Ovary (tissue), 9 donors: ENCODE measurements around the gene ERG. TPM values are rescaled to one million over a fixed set of nuclear protein-coding genes. Genes with fewer than 3 reads are reported as not detected.

Experiments used
- DNase-seq, 5 donors: peaks; one replicate each; pipeline ENCODE4 v3.0.0-alpha.2; 2019 to 2020
- H3K27ac ChIP-seq, 2 donors: fragments of 200-600 bp; one replicate each; pipeline versions ENCODE4 v1.5.1 to v1.8.0; 2019 to 2022
- H3K27me3 ChIP-seq: fragments of 200-600 bp; one replicate; pipeline ENCODE4 v1.8.0; 2022
- H3K36me3 ChIP-seq: fragments of 200-600 bp; sonication (generic); one replicate; pipeline ENCODE4 v1.5.1; 2019
- H3K4me1 ChIP-seq: one replicate; pipeline ENCODE4 v1.8.1; 2013; ENCODE audit warnings: mild to moderate bottlenecking, moderate library complexity; ENCODE audit not compliant: insufficient read depth
- H3K4me3 ChIP-seq: fragments of 200-600 bp; sonication (generic); one replicate; pipeline ENCODE4 v1.5.1; 2017
- H3K9me3 ChIP-seq, 2 donors: fragments of 200-600 bp in 1 of 2; sonication (generic) in 1 of 2; one replicate each; pipeline versions ENCODE4 v1.5.1 to v1.8.1; 2013 to 2019; ENCODE audit warnings: mild to moderate bottlenecking in 1 of 2, moderate library complexity in 1 of 2
- CTCF ChIP-seq, 3 donors: fragments of 450-650 bp in 2 of 3; fragments of 200-600 bp in 1 of 3; IDR thresholded peaks; one replicate each; pipeline versions ENCODE4 v1.5.1 to v1.8.0; 2016 to 2022; ENCODE audit warnings: antibody characterized with exemption in 3 of 3, mild to moderate bottlenecking in 1 of 3
- EP300 ChIP-seq: sonication (generic); formaldehyde crosslinking; IDR thresholded peaks from one replicate; pipeline ENCODE4 v1.6.1; 2017; ENCODE audit warnings: antibody characterized with exemption
- POLR2A ChIP-seq: fragments of 450-650 bp; IDR thresholded peaks from one replicate; pipeline ENCODE4 v1.6.1; 2017; ENCODE audit warnings: antibody characterized with exemption, mild to moderate bottlenecking, moderate library complexity
- WGBS, 3 donors: extraction: QIAGEN DNeasy Blood & Tissue Kit in 1 of 3; methylation state at CpG; one replicate each; pipeline versions ENCODE4 v1.1.5 to v1.1.7; 2013 to 2017; 5-methylcytosine and 5-hydroxymethylcytosine counted together
- intact Hi-C, 4 donors: fragments of 100-400 bp; cut with DNase I; formaldehyde crosslinking; loops; one replicate each; pipeline versions ENCODE4 v1.11.0 to v1.15.1; 2022 to 2023
- polyA plus RNA-seq, 2 donors: library from polyadenylated mRNA; stranded (reverse); fragments of 200-250 nt in 1 of 2; fragments of 350-450 nt in 1 of 2; fragmentation: Illumina TruSeq in 1 of 2; extraction: RNeasy Lipid Tissue Mini Kit (QIAGEN cat#74804) in 1 of 2; gene quantifications; one replicate each; pipeline ENCODE4 v1.2.3, GENCODE V29; 2013 to 2014
- total RNA-seq, 7 donors: library from RNA; depleted of rRNA in 2 of 7; stranded (reverse); fragments of >200 nt in 2 of 7; fragmentation: NEBNext Ultra II Directional in 3 of 7; extraction: Animal tissue kit (Norgen Biotek cat#: 25700) in 3 of 7; gene quantifications; one replicate each; pipeline versions ENCODE4 v1.1.0 to v1.2.4, GENCODE V29; 2016 to 2023
- donor health status: DM: no; HTN: no; CAD: no; lungs with moderate emphysema.
- donor health status: DM: no; HTN: no; CAD: no.
- donor health status: Bipolar disorder and iron deficiency.
- donor health status: DM: yes; HTN: yes; CAD: no.
- donor health status: DM: no; HTN: no; CAD: no.
- donor health status: DM: yes; HTN: yes; CAD: no.

The ERG gene
- total and polyA plus RNA-seq, 9 donors, result 3.8 to 23.1 (median 9.5) TPM

- TF ChIP-seq CTCF (IDR thresholded peaks at IDR 0.05) (no peak), POLR2A (no peak), EP300 (no peak)
- H3K9me3 ChIP-seq, result no peaks in the 10 kb centered on the region
- WGBS, 3 donors, result 72 to 92% (median 87%) methylated on average over 3 of the region's 3 CpGs
- H3K27ac ChIP-seq, result no peak overlapping the region
- no peaks in the 10 kb centered on the region for H3K36me3 ChIP-seq
- no peaks in the 10 kb centered on the region for H3K4me1 ChIP-seq
- no peak for DNase-seq
- no peaks in the 10 kb centered on the region for H3K27me3 ChIP-seq
- H3K4me3 ChIP-seq, result no peak overlapping the region
- intact Hi-C loops, result no loop called here
Observed at GRCh38 chr21:38420140-38420539, 78.1 kb downstream of the ERG start.

GRCh38 chr21:38417726-38418125 lies 80.6 kb downstream of the ERG start:
- intact Hi-C loops, result no loop called here
- 97 to 99% (median 97%) methylated on average over 5 of the region's 5 CpGs for WGBS, 3 donors

GRCh38 chr21:38416791-38417190 lies 81.5 kb downstream of the ERG start:
- no peak for DNase-seq
- intact Hi-C loops, result no loop called here
- Histone ChIP-seq H3K4me3 (no peak overlapping the region), H3K36me3 (no peaks in the 10 kb centered on the region), H3K27ac (no peak overlapping the region), H3K4me1 (no peaks in the 10 kb centered on the region), H3K27me3 (no peaks in the 10 kb centered on the region), H3K9me3 (no peaks in the 10 kb centered on the region)
- WGBS, 3 donors, result 86 to 87% (median 86%) methylated on average over 10 of the region's 10 CpGs
- TF ChIP-seq EP300 (no peak), CTCF (IDR thresholded peaks at IDR 0.05) (no peak), POLR2A (no peak)

More at GRCh38 chr21:38417726-38418125, 80.6 kb downstream of the ERG start:
- TF ChIP-seq EP300 (no peak), POLR2A (no peak), CTCF (IDR thresholded peaks at IDR 0.05) (no peak)
- Histone ChIP-seq H3K4me1 (no peaks in the 10 kb centered on the region), H3K9me3 (no peaks in the 10 kb centered on the region), H3K27me3 (no peaks in the 10 kb centered on the region), H3K36me3 (no peaks in the 10 kb centered on the region), H3K27ac (no peak overlapping the region), H3K4me3 (no peak overlapping the region)
- DNase-seq, result no peak

- H3K4me3 ChIP-seq, result no peak overlapping the region
- no peak for DNase-seq
- no peaks in the 10 kb centered on the region for H3K36me3 ChIP-seq
- no peaks in the 10 kb centered on the region for H3K9me3 ChIP-seq
- no peaks in the 10 kb centered on the region for H3K4me1 ChIP-seq
- no peaks in the 10 kb centered on the region for H3K27me3 ChIP-seq
- TF ChIP-seq POLR2A (no peak), CTCF (IDR thresholded peaks at IDR 0.05) (no peak), EP300 (no peak)
- no peak overlapping the region for H3K27ac ChIP-seq
- WGBS, 3 donors, result 89 to 95% (median 92%) methylated on average over 3 of the region's 3 CpGs
- intact Hi-C loops, result no loop called here
Observed at GRCh38 chr21:38413958-38414548, 84.2 kb downstream of the ERG start.
